Fibroblast of peridontal ligament (primary cell): ENCODE measurements around the gene KIAA1958.

Experiments
- DNase-seq: peaks from one replicate; pipeline ENCODE4 v3.0.0-alpha.2; 2010; ENCODE audit errors: extremely low read depth

Gene KIAA1958

GRCh38 chr9:112530751-112531205 lies 44.2 kb downstream of the KIAA1958 start:
- peak; percentile 12 for DNase-seq

DNA sequence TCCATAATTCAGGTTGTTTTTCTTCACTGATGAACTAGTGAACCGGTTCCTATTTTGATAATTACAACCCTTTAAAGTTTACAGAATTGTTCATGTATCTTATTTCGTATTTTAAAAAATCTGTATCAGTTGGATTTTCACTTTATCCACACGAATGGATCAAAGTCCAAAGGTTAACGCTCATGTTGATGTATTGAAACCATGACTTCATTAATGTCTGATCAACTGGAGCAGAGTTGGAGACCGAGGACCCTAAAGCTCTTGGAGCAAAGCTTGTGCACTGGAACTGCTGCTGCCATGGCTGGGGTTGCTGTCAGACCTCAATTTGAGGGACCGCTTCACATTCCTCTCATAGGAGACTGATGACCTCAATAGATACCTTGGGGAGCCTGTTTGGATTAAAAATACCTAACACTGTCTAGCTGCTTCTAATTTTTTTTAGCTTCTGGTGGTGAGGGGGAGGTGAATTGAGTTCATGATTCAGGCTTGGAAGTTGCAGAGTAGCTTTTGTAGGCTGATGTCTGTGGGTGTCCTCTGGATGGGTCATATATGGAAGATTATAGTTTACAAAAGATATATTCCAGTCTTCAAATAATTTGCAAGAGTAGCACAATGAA lies 45.1 kb downstream of the KIAA1958 start:
- DNase-seq, result no peak

DNA sequence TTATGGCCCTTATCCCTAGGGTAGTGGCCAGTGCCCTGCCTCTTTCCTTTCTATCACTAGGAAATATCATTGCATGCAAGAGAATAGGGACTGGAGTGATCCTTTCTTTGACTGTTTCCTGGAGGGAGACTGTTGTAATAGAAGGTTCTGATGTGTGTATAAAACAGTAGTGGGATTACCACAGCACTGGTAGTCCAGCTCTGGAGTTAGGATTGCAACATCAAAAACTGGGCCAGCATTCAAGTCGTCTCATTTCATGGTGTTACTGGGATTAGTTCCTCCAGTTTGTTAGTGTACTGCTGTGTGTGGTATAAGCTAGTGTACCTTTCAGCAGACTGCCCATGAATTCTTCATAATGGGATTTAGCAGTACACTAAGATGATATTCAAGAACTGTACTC lies 45.8 kb downstream of the KIAA1958 start:
- peak; percentile 85 for DNase-seq

DNA sequence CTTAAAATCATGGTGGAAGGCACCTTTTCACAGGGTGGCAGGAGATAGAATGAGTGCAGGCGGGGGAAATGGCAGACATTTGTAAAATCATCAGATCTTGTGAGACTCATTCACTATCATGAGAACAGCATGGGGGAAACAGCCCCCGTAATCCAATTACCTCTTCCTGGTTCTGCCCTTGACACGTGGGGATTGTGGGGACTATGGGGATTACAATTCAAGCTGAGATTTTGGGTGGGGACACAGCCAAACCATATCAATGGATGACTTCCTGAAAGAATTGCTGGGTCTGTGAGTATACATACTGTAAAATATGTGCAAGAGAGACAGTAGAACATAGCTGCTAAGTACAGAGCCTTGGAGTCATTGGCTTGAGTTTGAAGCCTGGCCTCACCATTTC lies 47.0 kb downstream of the KIAA1958 start:
- DNase-seq, result no peak

DNA sequence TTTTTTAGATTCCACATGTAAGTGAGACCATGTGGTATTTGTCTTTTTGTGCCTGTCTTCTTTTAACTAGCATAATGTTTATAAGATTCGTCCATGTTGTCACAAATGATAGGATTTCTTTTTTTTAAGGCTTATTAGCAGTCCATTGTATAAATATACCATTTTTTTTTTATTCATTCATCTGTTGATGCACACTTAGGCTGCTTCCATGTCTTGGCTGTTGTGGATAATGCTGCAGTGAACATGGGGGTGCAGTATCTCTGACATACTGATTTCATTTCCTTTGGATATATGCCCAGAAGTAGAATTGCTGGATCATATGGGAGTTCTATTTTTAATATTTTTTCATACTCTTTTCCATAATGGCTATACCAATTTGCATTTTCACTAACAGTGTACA lies 48.7 kb downstream of the KIAA1958 start:
- DNase-seq, result peak; percentile 64

DNA sequence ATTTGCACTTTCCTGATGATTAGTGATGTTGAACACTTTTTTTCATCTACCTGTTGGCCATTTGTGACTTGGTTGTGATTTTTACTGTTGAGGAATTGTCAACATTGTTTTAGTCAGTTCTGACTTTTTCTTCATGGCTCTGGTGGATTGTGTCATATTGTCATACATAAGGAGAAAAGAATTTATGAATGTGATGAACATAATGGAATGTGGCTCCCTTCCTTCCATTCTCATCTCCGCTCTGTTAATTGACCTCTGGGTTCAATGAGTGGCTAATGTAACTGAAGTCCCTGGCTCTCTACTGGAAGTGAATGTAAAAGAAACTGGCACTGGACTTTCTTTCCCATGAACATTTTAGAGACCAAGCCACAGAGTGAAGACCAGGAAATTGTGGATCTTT lies 49.2 kb downstream of the KIAA1958 start:
- peak; percentile 44 for DNase-seq

DNA sequence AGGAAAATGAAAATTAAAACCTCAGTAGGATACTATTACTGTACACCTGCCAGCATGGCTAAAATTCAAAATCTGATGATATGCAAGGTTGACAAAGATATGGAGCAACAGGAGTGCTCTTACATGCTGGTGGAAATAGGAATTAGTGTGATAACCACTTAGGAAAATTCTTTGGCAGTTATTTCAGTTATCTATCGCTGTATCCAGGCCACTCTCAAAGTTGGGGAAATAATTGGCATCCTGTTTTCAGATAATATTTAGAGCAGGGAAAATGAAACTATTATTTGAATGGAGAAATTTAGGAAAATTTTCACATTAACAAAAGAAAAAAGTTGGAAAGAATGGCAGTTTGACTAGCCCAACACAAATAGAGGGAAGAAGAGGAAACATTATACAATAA lies 50.9 kb downstream of the KIAA1958 start:
- no peak for DNase-seq

DNA sequence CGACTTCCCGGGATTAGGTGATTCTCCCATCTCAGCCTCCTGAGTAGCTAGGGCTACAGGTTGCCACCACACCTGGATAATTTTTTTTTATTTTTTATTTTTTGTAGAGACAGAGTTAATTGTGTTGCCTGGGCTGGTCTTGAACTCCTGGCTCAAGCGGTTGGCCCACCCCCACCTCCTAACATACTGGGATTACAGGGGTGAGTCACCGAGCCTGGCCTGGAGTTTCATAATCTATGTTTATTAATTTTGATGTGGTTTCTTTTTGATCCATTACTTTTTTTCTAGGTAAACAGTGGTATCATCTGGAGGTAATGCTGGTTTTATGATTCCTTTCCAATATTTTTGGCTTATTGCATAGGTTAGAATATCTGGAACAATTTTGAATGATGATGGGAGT lies 54.2 kb downstream of the KIAA1958 start:
- DNase-seq, result no peak

- DNase-seq, result no peak
Measured at GRCh38 chr9:112541685-112542084, 55.1 kb downstream of the KIAA1958 start.

- DNase-seq, result no peak
Measured at GRCh38 chr9:112542593-112543292, 56.1 kb downstream of the KIAA1958 start.

- DNase-seq, result no peak
Measured at GRCh38 chr9:112544477-112544876, 57.9 kb downstream of the KIAA1958 start.

GRCh38 chr9:112545237-112545636 lies 58.6 kb downstream of the KIAA1958 start:
- DNase-seq, result no peak

DNA sequence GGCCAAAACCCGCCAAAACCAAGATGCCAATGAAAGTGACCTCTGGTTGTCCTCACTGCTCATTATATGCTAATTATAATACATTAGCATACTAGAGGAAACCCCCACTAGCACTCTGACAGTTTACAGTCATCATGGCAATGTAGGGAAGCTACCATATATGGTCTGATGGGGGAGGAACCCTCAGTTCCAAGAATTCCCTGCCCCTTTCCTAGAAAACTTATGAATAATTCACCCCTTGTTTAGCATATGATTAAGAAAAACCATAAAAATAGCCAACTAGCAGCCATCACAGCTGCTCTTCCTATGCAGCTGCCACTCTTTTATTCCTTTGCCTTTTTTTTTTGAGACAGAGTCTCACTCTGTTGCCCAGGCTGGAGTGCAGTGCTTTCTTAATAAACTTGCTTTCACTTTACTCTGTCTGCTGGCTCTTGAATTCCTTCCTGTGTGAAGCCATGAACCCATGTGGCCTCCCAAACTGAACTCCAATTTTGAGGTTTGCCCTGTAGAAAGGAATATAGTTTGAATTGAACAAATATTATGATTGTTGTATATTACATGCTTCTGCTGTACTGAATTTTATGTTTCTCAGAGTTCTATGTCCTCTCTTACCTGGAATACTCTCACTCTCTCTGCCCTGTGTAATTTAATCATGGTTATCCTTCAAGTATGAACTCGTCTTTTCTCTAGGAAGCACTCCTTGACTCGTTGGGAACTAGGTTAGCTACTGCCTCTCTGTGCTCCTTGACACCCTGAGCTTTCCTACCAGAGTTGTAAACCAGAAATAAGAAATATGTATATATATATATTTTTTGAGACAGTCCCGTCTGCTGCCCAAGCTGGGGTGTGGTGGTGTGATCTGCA lies 59.8 kb downstream of the KIAA1958 start:
- peak; percentile 34 for DNase-seq

GRCh38 chr9:112548051-112548440 lies 61.4 kb downstream of the KIAA1958 start:
- DNase-seq, result no peak

DNA sequence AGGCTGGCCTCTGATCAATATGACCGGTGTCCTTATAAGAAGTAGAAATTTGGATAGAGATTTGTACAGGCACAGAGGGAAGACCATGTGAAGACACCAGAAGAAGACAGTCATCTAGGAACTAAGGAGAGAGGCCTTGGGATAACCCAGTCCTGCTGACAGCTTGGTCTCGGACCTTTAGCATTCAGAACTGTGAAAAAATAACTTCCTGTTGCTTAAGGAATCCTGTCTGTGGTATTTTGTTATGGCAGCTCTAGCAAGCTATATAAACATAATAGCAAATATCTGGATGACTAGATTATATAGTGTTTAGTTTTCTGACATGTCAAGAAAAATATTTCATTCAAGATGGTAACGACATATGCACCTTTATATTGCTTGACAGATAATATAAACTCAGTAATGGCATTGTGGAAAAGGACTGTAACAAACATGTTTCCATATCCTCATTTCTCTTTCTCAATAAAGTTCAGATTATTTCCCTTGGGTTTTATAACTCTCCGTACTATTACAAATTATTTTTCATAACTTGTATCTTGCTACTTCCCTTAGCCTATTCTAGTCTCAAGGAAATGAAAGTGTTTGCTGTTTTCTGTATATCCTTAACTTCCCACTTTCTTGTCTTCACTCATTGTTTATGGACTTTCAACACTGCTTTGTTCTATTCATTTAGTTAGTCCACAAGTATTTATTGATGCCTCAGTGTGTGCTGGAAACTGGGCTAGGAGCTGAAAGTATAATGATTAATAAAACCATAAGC lies 62.4 kb downstream of the KIAA1958 start:
- DNase-seq, result no peak

DNA sequence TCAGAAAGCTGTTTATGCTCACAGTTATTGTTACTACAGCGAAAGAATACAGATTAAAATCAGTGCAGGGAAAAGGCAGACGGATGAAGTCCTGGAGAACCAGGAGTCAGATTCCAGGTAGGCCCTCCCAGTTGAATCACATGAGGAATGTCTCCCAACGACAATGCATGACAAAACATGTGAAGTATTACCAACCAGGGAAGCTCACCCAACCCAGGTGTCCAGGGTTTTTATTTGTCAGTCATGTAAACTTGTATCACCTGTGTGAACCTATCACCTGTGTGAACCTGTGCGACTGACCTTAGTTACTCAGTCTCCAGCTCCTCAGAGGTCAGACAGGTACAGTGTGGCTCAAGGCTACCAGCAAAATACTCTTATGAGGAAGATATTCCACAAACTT lies 63.9 kb downstream of the KIAA1958 start:
- DNase-seq, result no peak

DNA sequence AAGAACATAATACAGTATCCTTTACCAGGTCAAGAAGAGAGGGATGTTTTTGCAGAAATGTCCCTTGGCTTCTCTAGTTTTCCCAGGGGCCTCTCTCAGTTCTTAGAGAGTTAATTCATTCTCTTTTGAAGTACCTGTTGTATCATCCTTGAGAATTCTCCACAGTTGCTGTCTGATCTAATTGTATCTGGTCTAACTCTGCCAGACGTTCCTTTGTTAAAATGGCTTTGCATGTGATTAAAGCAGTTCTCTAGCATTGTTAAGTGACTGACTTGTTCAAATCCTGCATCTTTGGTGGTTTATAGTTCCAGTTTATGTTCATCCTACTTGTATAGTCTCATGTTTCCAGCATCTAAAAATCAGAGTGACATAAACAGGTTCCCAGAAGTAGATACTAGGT lies 65.0 kb downstream of the KIAA1958 start:
- DNase-seq, result no peak

GRCh38 chr9:112552229-112553056 lies 65.8 kb downstream of the KIAA1958 start:
- DNase-seq, result no peak

DNA sequence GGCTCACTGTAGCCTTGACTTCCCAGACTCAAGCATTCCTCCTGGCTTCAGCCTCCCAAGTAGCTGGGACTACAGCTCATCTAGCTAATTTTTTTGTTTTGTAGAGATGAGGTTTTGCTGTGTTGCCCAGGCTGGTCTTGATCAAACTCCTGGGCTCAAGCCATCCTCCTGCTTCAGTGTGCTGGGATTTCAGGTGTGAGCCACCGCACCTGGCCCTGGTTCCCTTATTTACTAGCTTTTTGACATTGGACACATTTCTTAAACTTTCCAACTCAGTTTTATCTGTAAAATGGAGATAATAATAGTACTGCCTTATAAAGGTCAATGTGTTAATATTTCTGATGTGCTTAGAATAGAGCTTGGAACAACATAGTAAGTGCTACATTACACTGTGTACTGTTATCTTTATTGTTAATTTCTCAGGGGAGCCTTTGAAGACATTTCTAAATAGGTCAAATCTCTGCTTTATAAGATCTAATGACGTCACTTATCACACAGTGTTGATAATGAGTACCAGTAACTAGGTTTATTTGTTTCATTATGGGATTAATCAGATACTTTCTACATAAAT lies 66.7 kb downstream of the KIAA1958 start:
- no peak for DNase-seq

GRCh38 chr9:112554516-112554915 lies 67.9 kb downstream of the KIAA1958 start:
- peak; percentile 19 for DNase-seq
